NOMO-1 treated with DMSO at 0.1 percent for 48 hours (cell line): ENCODE measurements around the gene ESRRB.

Experiments
- DNase-seq: peaks from one replicate; lab custom pipeline; 2025; ENCODE audit not compliant: unreplicated experiment; lab: John Stamatoyannopoulos, UW

ESRRB gene

DNA sequence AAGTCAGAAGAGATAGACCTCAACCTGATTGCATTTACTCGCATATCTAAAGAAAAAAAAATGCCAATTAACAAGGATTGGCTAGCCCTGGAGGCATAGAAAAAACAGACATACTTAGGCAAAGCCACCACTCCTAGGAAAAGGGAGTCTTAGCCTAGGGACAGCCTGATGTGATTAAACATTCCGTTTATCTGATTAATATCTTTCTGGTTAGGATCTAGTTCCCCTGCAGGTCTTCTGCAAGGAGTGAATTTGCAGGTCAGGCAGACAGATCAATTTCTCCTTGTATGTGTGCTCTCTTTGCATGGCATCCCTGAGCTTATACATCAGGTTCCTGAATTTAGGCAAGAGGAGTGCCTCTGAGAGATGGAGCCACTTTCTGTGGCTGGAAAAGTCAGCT, 70.5 kb downstream of the ESRRB start:
- no peak for DNase-seq

DNA sequence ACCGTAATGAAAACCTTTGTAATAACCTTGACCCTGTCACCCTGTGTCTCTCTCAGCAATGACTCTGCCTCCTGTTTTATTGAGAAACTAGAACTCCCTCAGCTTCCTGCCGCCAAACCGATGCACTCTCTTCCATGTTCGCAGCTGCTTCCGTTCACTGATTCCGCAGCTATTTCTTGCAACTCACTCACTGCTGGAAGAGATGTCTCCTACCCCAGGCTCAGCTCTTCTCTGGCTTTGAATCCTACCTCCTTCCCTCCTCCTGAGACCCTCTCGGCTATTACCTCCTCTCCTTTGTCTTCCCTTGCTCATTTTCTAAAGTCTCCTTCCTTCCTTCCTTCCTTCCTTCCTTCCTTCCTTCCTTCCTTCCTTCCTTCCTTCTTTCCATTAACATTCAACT, 71.0 kb downstream of the ESRRB start:
- DNase-seq, result no peak

DNA sequence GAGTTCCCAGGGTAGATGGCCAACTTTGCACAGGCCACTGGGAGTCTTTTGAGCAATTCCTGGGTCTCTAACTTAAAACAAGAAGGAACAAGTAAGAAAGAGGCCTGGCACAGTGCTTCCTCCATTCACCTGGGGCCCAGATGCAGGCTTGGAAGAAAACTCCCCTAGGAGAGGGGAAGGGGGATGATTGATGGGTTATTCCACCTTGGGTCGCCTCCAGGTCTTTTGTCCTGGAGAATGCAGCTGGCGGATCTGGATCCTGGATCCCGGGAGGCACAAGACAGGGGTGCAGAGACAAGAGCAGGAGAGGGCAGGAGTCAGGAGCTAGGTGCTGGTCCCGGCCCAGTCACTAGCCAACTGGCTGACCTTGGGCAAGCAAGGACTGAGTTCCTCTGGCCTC, 74.5 kb downstream of the ESRRB start:
- DNase-seq, result no peak

DNA sequence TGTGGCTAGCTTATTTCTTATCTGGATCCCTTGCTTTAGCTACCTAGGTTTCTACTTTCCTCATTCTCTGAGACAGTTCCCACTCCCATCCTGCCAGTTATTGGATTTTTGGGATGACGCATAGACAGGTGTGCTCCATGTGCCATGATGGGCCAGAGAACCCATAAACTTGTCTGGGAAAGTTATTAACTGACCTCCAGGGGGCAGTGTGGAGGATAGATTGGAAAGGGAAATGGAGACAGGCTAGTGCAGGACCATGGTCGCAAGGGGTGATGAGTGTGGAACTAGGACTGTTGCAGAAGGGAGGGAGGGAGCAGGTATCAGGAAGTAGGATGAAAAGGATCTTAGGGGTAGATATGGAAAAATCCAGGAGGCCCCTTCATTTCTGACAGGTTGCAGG, 80.3 kb downstream of the ESRRB start:
- peak; percentile 45 for DNase-seq

DNA sequence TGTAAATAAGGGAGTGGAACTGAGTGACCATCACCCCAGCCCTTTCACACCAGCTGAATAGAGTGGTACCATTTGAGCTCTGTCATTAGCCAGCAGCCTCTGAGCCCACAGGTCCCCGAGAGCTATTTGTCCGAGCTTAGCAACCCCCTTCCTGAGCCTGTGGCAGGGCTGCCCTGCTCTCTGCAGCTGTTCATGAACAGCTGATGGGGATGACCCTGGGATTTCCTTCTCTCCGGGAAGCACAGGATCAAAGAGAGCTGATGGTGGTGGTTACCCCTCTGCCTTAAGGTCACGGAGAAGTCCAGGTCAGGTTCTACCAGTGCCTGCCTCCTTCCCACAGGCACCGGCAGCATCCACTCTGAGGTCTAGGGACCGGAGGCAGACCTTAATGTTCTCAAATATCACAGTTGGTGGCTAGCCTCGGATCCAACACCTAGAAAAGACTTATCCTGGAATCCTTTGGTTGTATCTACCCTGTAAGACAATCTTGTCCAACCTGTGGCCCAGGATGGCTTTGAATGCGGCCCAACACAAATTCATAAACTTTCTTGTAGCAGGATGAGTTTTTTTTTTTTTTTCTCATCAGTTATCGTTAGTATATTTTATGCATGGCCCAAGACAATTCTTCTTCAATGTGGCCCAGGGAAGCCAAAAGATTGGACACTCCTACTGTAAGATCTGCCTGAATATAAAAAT, 81.1 kb downstream of the ESRRB start:
- DNase-seq, result no peak

DNA sequence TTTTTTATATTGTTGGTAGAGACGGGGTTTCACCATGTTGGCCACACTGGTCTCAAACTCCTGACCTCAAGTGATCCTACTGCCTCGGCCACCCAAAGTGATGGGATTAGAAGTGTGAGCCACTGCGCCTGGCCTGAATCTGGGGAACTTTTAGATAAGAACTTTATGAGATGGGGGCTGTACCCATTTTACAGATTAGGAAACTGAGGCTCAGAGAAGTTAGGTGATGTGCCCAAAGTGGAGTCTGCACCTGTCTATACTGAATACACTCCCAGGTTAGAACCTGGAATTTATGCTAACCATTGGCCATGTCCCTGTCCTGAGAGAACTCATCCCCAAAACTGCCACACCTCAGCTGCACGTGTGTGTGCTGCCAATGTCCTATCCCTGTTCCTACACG, 81.9 kb downstream of the ESRRB start:
- no peak for DNase-seq

DNA sequence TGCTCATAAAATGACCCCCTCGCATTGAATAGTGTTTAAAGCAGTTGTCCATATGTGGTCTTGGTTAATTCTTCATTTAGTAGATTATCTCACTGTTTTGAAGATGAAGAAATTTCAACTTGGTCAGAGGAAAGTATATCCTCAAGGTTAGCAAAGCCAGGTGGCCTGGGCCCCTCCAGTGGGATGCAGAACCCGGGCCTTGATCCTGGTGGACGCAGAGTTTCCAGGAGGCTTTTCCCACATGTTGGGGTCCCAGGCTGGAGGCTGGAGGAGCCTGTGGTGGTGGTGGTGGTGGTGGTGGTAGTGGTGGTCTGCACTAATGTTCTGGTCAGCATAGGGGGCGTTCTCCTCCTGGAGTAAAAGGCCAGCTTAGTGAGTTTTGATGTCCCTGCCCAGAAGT, 85.9 kb downstream of the ESRRB start:
- DNase-seq, result no peak

DNA sequence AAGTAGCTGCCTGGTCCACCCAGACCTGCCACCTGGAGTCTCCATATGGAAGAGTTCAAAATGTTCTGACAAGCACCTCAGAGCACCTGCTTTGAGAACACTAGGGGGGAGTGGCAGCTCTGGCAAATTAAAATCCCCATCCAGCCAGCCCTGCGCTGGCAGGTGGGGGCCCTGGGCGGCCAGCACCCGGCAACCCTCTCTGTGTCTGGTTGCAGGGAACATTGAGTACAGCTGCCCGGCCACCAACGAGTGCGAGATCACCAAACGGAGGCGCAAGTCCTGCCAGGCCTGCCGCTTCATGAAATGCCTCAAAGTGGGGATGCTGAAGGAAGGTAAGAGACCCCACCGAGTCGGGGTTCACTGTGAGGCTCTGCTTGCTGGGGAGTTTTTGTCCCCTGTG, 86.4 kb downstream of the ESRRB start:
- DNase-seq, result no peak

DNA sequence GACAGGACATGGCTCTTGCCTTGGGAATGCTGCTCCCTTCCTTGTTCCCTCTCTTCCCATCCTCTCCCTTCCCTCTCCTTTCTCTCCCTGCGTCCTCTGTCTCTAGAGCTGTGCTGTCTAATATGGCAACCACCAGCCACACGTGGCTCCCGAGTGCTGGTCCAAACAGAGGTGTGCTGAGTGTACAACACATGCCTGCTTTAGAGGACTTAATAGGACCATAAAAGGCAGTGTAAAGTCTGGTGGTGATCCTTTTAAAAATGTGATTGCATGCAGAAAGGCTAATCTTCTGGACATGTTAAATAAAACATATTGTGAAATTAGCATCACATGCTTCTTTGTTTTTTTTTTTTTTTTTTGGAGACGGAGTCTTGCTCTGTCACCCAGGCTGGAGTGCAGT, 87.2 kb downstream of the ESRRB start:
- no peak for DNase-seq

DNA sequence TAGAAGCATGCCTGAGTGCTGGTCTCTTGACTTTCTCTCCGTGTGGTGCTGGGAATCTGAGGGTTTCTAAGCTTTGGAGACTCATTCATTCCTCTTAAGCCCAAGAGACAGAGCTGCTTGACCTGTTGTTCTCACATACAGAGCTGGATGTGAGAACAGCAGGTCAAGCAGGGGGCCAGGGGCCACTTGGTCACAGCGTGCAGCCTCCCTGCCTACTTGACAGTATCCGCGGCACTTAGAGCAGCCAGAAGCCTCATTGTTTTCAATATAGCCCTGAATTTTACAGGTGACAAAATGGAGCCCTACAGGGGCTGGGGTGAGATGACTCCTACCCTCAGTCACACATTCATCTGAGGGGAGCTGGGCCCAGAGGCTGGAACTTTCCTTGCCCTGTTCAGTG, 88.9 kb downstream of the ESRRB start:
- no peak for DNase-seq

DNA sequence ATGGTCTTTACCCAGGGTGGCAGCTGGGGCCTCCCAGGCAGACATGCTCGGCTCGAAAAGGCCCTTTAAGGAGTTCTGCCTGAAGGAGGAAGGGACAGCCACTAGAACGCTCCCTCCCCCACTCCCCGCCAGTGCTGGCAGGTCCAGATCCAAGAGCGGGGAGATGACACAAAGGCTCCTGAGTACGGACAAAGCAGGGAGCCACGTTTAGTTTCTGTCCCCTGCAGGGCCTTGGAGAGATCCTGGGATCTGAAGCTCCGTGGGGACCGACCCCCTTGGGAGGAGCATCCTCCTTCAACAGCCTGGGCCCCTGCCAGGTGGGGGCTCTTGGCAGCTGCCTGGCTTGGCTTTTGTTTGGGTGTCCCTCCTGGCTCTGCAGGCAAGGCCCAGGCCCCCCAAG, 89.7 kb downstream of the ESRRB start:
- DNase-seq, result no peak

DNA sequence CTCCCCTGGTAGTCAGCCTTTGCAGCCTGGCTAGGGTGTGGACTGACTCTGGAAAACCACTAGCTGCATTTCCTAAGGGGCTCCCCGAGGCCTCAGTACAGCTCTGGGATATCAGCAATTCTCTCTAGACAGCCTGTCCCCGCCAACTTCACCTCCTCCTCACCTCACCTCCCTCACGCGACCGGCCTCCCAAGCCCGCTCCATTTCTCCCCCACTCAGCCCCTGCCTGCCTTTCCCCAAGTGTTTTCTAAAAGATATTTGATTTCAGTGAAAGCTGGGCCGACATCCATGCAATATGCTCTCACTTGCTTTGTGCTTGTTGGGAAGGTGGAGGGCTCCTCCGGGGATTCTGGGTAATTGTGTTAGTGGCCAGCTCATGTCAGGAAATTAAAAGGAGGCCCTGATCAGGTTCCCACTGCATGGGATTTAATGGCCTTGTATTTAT, 91.8 kb downstream of the ESRRB start:
- no peak for DNase-seq

DNA sequence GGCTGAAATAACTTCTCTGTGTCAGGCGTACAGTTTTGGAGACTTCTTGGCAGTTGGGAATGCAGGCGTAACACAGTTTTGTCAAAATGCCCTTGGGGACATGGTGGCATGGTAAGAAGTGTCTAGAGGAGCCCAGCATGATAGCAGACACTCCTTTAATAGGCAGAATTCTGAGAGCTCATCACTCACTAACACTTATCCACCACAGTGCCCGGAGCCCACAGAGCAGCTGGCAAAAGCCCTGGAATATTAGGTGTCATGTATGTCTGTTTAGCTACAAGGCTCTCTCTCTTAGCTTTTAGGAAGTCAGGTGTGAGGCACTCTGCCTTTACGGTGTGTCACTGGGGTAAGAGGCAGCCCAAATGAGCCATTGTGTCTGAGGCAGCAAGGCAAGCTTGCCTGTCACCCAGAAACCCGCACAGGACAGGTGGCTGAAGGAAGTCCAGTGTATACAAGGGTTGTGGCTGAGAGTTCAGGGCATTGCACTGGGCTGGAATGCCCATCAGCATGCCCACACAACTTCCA, 96.3 kb downstream of the ESRRB start:
- DNase-seq, result no peak

DNA sequence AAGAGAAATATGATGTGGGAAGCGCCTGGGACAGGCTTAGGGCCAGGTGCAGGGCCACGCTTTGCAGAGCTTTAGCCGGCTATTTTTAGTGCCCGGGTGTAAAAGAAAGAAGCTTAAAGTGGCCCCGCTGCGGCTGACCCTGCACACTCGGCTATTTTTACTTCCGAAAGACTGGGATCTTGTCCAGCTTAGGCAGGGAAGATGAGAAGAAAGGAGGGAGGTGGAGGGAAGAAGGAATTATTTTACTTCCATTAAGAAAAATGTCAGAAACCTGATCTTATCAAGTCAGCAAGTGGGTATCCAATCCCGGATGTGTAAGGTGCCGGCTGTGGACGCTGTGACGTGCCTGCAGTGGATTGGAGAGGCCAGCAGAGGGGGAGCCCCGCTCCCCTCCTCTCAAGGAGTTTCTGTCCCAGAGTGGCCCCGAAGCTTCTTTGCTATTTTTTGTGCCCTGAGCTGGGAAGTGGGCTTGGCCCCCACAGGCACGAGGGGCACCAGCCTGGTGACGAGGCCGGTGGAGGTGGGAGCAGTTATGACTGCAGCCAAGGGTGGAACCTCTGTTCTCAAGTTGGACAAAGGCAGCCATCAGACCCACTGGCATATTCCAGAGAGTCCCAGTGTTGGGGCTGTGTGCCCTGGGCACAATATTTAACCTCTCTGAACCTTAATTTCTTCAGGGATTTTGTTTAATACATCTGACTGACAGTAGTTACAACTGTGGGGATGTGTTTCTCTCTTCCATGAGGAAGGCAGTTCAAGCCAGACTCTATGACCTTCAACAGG, 97.7 kb downstream of the ESRRB start:
- no peak for DNase-seq

DNA sequence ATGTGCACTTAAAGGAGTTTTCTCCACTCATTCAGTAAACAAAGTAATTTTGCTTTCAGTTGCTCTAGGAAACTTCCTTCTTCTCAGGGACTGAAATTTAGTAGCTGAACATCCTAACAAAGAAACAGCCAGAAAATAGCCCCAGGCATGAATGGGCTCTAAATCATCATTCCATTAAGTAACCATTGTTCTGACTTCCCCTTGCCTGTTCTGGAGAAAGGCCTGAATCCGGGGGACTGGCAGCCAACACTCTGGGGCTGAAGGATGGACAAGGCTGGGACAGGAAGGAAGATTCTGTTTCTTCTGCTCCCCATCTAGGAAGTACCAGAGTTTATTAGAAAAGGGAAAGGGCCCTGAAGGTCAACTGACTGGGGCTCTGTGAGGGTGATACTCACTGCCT, 104.5 kb downstream of the ESRRB start:
- DNase-seq, result no peak

DNA sequence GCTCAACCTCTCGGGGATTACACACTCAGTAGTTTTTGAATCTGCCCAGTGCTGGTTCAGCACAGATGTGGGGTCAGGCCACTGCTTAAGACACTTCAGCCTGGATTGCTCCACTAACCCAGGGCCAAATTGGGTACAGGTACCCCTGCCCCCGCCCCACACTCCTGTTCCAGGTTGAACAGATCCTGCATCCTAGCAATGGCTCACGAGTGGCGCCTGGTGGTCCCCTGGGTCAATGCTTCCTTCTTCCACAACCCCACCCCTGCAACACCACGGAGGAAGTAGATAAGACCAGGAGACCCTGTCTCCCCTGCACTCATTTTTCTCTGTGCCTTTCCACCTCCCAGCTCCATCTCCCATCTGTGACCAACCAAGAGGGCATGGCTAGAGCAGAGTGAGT, 108.4 kb downstream of the ESRRB start:
- no peak for DNase-seq

DNA sequence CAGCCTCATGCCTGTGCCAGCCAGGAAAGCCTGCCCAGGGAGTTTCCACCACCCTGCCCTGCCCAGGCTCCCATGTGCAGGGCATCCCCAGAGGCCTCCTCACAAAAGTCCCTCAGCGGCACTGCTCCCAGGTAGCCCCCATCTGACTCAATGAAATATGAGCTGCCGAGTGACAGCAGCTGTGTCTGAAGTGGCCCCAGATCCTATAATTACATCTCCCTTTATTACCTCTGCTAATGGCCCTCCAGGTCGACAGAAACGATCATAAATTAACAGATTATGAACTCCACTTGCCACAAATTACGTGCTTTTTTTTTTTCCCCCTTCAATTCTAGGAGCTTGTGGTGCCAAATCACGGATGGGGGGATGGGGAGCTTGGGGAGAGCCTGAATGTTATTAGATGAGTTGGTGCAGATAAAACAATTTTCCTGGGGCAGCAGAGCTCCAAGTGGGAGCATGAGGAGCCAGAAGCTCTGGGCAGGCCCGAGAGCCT, 110.4 kb downstream of the ESRRB start:
- no peak for DNase-seq

DNA sequence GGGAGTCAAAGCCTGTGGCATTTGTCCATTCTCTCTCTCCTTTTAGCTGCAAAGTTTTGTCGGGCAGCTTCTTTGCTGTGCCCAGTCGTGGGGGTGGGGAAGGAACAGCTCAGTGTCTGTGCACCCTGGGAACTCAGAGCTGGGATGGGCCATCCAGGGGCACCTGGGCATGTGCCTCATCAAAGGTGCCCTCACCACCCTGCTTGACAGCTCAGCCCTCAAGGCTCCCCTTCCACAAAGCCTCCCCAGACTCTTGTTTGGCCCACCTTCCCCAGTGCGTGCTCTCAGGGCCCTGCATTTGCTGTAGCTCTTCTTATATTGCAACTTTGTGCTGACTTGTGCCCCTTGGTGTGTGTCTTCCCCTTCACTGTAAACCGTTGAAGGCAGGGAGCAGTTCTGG, 112.6 kb downstream of the ESRRB start:
- no peak for DNase-seq

DNA sequence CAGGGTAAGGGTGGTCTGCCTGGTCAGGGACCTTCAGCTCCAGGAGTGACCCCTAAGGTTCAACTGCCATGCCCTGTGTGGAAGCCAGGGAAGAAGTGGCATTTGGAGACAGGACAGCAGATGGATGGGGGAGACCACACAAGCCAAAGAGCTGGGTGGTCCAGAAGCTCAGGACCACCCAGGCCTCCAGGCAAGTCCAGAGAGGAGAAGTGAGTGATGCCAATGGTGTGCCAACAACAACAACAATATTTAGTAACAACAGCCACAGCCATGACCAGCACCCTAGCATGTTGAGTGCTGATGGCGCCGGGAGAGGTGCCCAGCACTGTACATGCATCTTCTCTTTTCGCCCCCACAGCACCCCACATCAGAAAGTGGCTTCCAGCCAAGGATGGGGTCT, 113.7 kb downstream of the ESRRB start:
- no peak for DNase-seq

DNA sequence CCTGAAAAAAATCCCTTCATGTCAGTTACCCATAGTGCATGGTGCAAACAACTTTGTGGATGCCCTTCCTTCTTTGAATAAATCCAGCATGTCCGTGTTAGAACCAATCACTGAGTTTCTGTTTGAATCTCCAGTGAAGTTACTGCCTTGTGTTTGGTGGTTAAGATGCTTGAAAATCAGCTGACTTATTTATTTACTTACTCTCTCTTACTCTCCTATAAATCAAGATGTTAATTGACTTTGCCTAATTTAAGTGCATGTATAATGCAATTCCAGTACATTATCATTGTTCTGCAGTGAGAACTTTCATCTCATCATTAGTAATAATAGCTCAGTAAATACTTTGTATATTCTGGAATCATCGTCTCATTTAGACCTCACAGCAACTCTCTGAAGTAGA, 114.2 kb downstream of the ESRRB start:
- no peak for DNase-seq

DNA sequence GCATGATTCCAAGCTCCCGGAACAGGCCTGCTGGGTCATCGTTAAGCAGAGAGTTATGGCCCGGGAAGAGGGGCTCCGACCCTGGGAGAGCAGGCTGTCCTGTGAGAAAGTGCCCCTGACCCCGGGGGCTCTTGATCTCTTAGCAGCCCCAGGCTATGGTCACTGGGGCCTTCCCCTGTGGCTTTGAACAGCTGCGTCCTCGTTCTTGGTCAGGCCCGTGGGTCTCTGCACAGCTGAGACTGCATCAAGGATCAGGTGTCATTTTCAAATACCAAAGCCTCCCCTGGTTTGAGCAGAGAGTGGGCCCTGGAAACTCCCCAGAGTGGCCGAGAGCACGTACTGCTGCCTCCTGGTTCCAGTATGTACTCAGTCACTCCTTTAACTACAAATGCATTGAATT, 114.8 kb downstream of the ESRRB start:
- no peak for DNase-seq

DNA sequence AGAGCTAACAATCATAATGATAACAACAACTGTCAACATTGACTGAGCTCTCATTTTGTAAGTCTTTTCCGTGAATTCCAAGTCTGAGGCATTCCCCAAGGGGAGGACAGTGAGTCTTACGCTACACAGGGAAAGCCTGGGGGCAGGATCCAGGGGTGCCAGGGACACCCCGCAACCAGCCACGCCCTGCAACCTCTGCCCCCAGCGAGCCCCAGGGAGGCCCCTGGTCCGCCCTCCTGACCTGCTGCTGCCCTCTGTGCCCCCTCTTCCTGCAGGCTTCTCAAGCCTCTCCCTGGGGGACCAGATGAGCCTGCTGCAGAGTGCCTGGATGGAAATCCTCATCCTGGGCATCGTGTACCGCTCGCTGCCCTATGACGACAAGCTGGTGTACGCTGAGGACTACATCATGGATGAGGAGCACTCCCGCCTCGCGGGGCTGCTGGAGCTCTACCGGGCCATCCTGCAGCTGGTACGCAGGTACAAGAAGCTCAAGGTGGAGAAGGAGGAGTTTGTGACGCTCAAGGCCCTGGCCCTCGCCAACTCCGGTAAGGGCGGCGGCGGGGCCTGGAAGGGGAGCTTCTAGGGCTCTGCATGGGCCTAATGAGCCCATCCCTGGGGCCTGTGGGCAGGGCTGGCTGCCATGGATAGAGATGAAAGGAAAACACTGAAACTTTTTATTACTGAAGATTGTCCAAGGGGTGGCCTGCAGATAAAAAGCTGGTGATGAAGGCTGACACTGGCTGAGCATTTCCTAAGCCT, 115.4 kb downstream of the ESRRB start:
- no peak for DNase-seq
